ENCODE results near the gene RAC3. TPM values are rescaled to one million over a fixed set of nuclear protein-coding genes. Genes with fewer than 3 reads are reported as not detected.

Gene RAC3
- polyA plus RNA-seq, 1 experiment: 11.5 TPM

DNA sequence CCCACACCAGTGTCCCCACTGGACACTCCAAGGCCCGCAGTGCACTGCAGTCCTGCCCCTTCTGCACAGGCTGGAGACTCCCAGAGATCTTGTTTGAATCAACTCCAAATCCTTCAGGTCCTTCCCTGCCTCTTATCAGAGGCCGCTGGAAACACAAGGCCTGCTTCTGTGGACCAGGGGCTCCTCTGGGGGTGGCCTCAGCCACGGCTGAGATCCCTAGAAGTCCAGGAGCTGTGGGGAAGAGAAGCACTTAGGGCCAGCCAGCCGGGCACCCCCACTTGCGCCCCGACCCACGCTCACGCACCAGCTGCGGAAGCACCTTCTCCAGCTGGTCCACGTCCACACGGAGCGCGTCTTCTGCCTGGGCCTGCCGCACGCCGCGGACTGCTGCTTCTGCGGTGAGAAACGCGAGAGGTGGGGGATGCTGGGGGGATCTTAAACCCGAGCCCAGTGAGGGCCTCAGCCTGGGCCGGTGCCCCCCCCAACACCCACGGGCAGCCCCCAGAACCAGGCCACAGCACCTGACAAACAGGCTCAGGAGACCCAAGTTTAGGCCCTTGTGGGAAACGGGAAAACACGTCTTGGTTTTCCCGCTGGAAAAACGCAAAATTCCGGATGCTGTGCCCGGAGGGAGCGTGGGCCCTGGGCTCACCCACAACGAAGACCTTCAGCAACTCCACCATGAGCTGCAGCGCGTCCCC, 12.3 kb upstream of the RAC3 start:
- CTCF ChIA-PET: interaction anchor here (0.7 to 11.6 kb wide), 18 partner anchors 8 to 136 kb away, joined by 3 to 218 read pairs (median 4); partner anchors contain the start of genes ASPSCR1, DCXR, NOTUM and RAC3
- Histone ChIP-seq H3K4me3 (ENCODE audit: low read depth, low read length) (no peak overlapping the region), H3K27me3 (ENCODE audit: control insufficient read depth, insufficient read depth, low read length) (no peaks in the 10 kb centered on the region), H3K36me3 (ENCODE audit: control insufficient read depth, insufficient read depth, low read length) (peaks cover 14% of the 10 kb centered on the region)
- TF ChIP-seq, protein P1, sequence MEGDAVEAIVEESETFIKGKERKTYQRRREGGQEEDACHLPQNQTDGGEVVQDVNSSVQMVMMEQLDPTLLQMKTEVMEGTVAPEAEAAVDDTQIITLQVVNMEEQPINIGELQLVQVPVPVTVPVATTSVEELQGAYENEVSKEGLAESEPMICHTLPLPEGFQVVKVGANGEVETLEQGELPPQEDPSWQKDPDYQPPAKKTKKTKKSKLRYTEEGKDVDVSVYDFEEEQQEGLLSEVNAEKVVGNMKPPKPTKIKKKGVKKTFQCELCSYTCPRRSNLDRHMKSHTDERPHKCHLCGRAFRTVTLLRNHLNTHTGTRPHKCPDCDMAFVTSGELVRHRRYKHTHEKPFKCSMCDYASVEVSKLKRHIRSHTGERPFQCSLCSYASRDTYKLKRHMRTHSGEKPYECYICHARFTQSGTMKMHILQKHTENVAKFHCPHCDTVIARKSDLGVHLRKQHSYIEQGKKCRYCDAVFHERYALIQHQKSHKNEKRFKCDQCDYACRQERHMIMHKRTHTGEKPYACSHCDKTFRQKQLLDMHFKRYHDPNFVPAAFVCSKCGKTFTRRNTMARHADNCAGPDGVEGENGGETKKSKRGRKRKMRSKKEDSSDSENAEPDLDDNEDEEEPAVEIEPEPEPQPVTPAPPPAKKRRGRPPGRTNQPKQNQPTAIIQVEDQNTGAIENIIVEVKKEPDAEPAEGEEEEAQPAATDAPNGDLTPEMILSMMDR (IDR thresholded peaks at IDR 0.05; ENCODE audit: insufficient read depth, low read depth, low read length): no peak
- no peak for DNase-seq (ENCODE audit: low read depth)
- POLR2A ChIA-PET: no interaction called here

DNA sequence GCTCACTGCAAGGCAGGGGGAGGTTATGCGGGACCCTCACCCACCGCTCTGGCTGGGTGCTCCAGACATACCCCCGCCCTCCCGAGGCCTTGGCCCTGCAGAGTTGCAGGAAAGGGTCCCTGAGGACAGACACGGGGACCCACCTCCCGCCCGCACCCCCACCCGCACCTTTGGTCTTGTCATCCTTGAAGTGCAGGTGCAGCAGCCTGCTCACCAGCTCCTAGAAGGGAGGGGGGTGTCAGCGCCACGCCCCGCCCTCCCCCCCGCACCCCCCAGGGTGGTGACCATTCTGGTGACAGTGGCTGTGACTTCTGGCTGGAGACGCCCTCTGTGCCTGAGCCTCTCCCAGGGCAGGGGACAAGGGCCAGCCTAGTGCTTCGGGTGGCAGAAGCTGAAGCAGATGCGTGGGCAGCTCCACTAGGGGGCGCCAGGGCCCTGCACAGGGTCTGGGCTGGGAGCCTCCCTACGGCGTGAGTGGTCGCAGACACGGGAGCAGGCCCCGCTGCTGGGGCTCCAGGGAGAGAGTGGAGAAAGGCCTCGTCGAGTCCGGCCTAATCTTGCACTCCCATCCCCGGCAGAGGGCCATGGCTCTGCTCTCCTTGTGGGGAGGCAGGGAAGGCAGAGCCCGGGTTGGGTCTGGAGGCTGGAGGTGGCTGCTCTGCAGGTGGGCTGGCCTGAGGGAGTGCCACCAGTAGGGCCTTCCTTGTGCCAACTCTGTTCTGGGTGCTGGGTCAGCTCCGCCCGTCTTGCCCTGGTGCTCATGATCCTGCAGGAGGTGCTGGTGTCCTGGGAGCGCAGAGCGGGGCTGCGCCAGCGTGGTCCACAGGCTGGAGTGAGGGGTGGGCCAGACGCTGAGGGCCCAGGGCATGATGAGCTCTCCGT, 11.5 kb upstream of the RAC3 start:
- TF ChIP-seq, protein P1 (IDR thresholded peaks at IDR 0.05; ENCODE audit: insufficient read depth, low read depth, low read length): peak; percentile 80
- H3K27me3 ChIP-seq (ENCODE audit: control insufficient read depth, insufficient read depth, low read length): no peaks in the 10 kb centered on the region
- DNase-seq (ENCODE audit: low read depth): no peak
- no peak overlapping the region for H3K4me3 ChIP-seq (ENCODE audit: low read depth, low read length)
- peaks cover 14% of the 10 kb centered on the region for H3K36me3 ChIP-seq (ENCODE audit: control insufficient read depth, insufficient read depth, low read length)
- CTCF ChIA-PET: interaction anchor here (0.5 to 11.6 kb wide), 22 partner anchors 9 to 448 kb away, joined by 3 to 218 read pairs (median 4); partner anchors contain the start of genes ASPSCR1, DCXR, NOTUM and RAC3
- POLR2A ChIA-PET: no interaction called here

DNA sequence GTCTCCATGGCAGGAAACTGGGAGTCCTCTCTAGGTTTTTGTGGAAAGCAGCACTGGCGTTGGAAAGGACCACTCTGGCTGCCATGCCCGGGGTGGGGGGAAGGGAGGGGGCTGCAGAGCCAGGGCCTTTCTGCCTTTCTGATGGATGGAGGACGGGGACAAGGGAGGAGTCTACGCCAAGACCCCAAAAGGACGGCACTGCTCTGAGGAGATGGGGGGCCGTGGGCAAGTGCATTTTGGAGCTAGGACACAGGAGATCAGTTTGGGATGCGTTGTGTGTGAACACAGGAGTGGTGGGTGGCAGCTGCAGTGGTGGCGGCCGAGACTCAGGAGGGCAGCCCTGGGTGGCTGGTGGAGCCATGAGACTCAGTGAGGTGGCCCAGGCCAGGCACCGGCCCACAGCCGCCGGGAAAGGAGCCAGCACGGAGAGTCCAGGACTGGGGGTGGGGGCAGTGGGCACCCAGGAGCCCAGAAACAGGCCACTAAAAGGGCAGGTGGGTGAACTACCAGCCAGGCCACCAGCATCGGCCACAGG, 10.8 kb upstream of the RAC3 start:
- ChIA-PET CTCF (interaction anchor here (0.5 to 11.6 kb wide), 23 partner anchors 9 to 449 kb away, joined by 3 to 218 read pairs (median 4); partner anchors contain the start of genes ASPSCR1, DCXR, MAFG and MYADML2), POLR2A (no interaction called here)
- Histone ChIP-seq H3K4me3 (ENCODE audit: low read depth, low read length) (no peak overlapping the region), H3K27me3 (ENCODE audit: control insufficient read depth, insufficient read depth, low read length) (no peaks in the 10 kb centered on the region), H3K36me3 (ENCODE audit: control insufficient read depth, insufficient read depth, low read length) (peaks cover 10% of the 10 kb centered on the region; the same call in 1 of the 2 replicates)
- TF ChIP-seq, protein P1 (IDR thresholded peaks at IDR 0.05; ENCODE audit: insufficient read depth, low read depth, low read length): no peak
- DNase-seq (ENCODE audit: low read depth): no peak

DNA sequence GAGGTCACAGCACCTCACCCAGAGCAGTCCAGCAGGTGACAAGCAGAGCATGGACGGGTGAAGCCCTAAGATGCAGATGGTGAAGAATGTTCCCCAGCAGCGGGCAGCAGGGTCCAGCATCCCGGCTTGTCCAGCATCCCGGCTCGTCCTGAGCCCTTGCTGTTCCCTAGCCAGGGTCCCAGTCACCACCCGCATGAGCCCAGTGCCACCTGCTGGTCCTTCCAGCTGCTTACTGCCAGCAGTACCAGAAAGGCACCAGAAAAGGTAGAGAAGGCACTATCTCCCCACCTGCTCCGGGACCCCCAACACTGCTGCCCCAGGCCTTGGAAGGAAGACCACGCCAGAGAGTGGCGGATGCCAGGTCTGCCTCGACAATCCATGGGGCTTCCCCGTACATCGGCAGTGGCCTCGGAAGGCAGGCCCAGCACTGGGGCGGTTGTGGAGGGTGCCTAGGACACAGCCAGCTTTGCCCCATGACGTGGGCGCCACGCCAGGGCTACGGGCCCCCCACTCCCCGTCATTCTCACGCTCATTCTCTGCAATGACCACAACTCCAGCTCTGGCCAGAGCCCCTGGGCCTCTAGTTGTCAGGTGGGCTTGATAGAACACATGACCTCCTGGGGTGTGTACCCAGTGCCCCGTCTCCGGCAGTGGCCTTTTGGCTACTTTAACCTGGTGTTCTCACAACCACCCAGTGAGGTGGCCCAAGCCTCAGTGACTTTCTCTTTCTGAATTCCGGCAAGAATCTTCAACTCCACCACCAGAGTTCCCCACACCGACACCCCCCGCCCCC, 10.2 kb upstream of the RAC3 start:
- TF ChIP-seq, protein P1 (IDR thresholded peaks at IDR 0.05; ENCODE audit: insufficient read depth, low read depth, low read length): peak; percentile 87
- no peak for DNase-seq (ENCODE audit: low read depth)
- Histone ChIP-seq H3K36me3 (ENCODE audit: control insufficient read depth, insufficient read depth, low read length) (peaks cover 10% of the 10 kb centered on the region; the same call in 1 of the 2 replicates), H3K27me3 (ENCODE audit: control insufficient read depth, insufficient read depth, low read length) (no peaks in the 10 kb centered on the region), H3K4me3 (ENCODE audit: low read depth, low read length) (no peak overlapping the region; the same call in 1 of the 2 replicates)
- CTCF ChIA-PET: interaction anchor here (0.6 to 11.6 kb wide), 23 partner anchors 9 to 286 kb away, joined by 3 to 218 read pairs (median 6); partner anchors contain the start of genes ASPSCR1, DCXR, MAFG and MYADML2
- POLR2A ChIA-PET: no interaction called here

Data from BJ (cell line).